Ammon's horn (tissue), 1 donor: ENCODE data around the gene MCU.

Experiments used
- DNase-seq: peaks from one replicate; pipeline ENCODE4 v3.0.0-alpha.2; 2016; ENCODE audit warnings: low spot score

The MCU gene

DNA sequence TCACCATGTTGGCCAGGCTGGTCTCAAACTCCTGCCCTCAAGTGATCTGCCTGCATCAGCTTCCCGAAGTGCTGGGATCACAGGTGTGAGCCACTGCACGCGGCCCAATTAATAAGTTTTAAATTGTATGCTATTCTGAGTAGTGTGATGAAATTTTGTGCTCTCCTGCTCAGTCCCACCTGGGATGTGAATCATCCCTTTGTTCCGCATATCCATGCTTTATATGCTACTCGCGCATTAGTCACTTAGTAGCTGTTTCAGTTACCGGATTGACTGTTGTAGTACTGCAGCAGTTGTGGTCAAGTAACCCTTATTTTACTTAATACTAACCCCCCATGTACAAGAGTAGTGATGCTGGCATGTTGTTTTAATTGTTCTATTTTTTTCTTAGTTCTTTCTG lies 154.3 kb downstream of the MCU start:
- no peak for DNase-seq

- DNase-seq, result no peak
These were observed 155.7 kb downstream of the MCU start for GRCh38 chr10:72847681-72848080.

DNA sequence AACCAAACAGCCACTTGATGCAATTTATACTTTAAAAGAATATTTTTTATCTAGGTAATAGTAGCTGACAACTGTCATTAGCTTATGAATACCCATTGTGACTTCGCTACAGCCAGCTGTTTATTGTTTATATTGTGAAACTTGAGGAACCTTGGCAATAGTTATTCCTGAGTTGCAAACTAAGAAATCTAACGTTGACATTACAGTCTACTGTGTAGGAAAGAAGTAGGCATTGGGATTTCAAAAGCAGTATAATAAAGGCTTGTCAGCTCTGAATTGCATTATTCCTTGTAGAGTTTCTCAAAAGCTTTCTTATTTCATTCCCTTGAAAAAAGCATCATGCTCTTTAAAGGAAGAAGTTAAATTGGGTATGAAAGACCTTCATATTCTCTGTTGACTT lies 158.9 kb downstream of the MCU start:
- DNase-seq, result no peak

DNA sequence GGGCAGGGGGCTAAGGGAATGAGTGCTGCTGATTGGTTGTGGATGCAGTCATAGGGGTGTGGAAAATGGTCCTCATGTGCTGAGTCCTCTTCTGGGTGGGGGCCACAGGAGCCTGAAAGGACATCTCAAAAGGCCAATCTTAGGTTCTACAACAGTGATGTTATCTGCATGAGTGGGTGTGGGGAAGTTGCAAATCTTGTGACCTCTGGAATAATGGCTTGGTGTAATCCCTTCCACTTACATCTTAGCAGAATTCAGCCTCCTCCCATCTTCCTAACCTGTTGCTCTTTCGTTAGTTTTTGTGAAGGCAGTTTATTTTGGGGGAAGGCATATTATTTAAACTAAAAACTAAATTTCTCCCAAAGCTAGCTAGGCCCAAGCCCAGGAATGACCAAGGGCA lies 159.6 kb downstream of the MCU start:
- DNase-seq, result no peak

DNA sequence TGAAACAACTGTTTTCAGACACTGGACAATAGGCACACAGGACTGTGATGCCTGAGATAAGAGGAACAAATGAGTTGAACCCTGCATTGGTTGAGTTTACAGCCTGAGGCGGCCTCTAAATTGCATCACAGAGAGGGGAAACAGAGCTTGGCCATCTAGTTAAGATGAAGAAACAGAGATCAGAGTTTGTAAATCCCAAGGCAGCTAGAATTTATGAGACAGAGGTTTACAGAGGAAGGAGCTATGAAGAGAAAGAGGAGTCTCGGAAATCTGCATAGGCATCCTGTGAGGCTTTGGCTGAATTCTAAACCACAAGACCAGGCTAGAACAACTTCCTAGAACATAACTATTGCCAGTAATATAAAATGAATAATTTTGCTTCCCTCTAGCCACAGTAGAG lies 160.6 kb downstream of the MCU start:
- DNase-seq, result no peak

DNA sequence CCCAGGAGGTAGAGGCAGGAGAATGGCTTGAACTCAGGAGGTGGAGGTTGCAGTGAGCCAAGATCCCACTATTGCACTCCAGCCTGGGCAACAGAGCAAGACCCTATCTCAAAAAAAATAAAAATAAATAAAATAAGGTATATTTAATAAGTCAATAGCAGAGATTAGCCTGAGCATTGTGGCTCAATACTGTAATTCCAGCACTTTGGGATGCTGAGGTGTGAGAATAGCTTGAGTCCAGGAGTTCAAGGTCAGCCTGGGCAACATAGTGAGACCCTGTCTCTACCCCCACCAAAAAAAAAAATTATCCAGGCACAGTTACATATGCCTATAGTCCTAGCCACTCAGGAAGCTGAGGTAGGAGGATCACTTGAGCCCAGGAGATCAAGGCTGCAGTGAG lies 163.2 kb downstream of the MCU start:
- DNase-seq, result no peak

GRCh38 chr10:72855790-72856189 lies 163.8 kb downstream of the MCU start:
- DNase-seq, result no peak

- no peak for DNase-seq
These were observed 166.1 kb downstream of the MCU start for GRCh38 chr10:72858067-72858466.

DNA sequence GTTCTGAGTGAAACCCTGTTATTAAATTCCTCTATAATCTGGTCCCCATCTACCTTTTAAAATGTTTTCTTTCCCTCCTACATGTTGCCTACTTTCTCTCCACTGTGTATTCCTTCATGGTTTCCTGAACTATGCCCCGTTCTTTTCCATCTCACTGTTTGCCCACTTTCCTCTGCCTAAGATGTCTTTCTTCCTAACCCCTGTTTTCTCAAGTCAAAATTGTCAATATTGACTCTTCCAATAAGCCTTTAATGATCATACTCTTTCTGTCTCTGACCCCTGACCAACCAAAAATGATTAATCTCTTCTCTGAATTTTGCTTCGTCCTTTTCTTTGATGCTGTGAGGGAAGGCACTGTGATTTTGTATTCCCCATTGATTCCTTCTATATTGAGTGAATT lies 171.0 kb downstream of the MCU start:
- no peak for DNase-seq

DNA sequence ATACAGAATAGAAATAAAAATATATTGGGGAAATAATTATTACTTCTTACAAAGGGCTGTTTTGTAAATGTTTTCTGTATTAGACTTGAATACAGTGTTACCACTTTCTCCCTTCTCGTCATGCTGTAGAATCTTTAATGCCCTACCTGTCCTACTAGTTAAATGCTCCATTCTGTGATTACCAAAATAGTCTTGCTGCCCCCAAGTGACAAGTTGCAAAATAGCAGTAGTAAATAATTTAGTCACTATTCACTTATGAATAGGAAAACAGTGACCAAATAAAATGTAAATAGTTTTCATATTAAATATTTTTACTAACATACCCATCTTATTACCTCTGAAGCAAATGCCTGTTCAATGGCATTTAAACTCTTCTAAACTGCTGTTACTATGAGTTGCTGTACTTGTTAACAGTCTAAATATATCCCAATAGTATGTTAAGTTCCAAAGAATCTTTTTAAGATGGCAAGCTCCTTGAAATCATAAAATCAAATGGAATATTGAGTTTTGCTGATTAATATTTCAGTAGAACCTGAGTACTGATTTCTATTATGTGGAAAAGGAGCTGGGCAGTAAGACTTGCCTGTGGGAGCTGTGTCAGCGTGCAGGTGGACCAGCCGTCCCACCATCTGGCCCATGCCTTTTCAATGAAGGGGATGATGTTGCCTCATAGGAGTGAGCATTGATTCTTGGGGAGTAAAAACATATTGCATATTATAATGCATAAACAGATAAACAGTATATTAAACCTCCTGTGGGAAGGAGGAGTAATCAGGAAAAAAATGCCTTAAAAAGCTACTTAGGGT lies 183.5 kb downstream of the MCU start:
- peak; percentile 25 for DNase-seq

- no peak for DNase-seq
These were observed 187.3 kb downstream of the MCU start for GRCh38 chr10:72879245-72879644.

- DNase-seq, result no peak
These were observed 189.3 kb downstream of the MCU start for GRCh38 chr10:72881291-72881690.

- DNase-seq, result no peak
These were observed 191.9 kb downstream of the MCU start for GRCh38 chr10:72883861-72884260.

GRCh38 chr10:72885953-72886352 lies 194.0 kb downstream of the MCU start:
- no peak for DNase-seq

GRCh38 chr10:72886621-72887020 lies 194.7 kb downstream of the MCU start:
- DNase-seq, result peak; percentile 33

GRCh38 chr10:72887043-72887442 lies 195.1 kb downstream of the MCU start:
- peak; percentile 20 for DNase-seq

DNA sequence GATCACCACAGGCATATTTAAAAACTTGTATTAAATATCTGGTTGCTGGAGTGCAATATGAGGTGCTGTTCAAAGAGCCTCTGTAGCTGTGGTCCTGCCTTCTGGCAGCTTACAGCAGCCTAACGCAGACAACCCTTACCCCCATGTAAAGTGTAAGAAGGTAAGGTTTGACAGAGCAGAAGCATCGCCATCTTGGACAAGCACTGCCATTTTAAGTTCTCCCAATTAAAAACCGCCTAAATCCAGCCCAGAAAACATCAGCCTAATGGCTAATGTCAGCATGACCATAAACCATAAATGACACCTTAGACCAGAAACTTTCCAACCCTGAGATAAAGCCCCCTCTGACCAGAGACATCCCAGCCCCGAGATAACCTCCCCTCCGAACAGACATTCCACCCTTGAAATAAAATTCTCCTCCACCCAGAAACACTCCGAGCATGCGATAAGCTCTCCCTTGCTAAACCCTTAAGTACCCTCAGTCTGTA lies 196.3 kb downstream of the MCU start:
- DNase-seq, result no peak

DNA sequence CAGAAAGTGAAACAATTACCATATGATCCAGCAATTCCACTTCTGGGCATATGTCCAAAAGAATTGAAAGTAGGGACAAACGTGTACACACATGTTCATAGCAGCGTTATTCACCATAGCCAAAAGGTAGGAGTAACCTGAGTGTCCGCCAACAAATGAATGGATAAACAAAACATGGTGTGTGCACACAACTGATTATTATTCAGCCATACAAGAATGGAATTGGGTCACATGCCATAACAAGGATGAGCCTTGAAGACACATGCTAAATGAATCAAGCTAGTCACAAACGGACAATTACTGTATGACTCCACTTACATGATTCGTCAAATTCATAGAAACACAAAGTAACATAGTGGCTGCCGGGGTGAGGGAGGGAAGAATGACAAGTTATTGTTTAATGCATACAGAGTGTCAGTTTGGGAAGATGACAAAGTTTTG lies 197.5 kb downstream of the MCU start:
- DNase-seq, result peak; percentile 13

DNA sequence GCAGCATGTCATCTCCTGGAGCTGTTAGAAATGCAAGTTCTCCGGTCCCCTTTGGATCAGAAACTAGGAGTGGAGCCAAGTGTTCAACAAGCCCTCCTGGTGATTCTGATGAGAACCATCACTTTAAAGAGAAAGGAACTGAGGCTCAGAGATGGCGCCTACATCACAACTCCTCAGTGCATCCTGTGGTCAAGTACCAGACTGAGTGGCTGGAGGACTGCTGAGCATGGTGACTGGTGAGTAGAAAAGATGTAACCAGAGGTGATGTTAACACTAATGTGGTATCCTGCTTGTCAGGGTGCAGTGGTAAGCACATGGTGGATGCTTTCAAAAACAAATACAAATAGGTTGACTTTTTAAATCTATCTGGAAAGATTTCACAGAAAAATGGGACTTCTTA lies 198.1 kb downstream of the MCU start:
- no peak for DNase-seq

GRCh38 chr10:72893136-72893798 lies 201.3 kb downstream of the MCU start, which contains the start of gene OIT3:
TSS of gene OIT3 (plus strand) at chr10:72893739. CDS start at chr10:72893799, 60 bp downstream.
- DNase-seq, result no peak

GRCh38 chr10:72895236-72895850 lies 203.4 kb downstream of the MCU start:
- DNase-seq, result no peak

GRCh38 chr10:72898616-72899015 lies 206.7 kb downstream of the MCU start:
- no peak for DNase-seq

DNA sequence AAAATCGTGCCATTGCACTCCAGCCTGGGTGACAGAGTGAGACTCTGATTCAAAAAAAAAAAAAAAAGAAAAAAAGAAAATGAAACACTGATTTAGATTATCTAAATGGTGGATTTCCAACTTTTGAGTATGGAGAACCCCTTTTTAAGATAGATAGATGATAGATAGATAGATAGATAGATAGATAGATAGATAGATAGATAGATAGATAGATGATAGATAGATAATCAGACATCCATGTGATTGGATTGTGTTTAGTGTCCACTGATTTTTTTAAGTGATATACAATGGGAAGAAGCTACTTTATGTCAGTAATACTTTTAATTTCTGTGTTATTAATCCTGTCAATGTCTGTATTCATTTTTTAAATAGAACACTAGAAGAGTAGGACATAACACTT lies 207.6 kb downstream of the MCU start:
- no peak for DNase-seq
